GM23248 (cell line): ENCODE data around the gene KEAP1. TPM values are rescaled to one million over a fixed set of nuclear protein-coding genes. Genes with fewer than 3 reads are reported as not detected.

Experiments used
- DNase-seq: peaks from one replicate; pipeline ENCODE4 v3.0.0-alpha.2; 2015
- H2AFZ ChIP-seq: fragments of 200-600 bp; sonication (generic); 2 replicates; pipeline ENCODE4 v1.6.1; 2016; ENCODE audit warnings: antibody characterized with exemption
- H3F3A ChIP-seq: fragments of 200-600 bp; sonication (generic); 2 replicates; pipeline ENCODE4 v1.6.1; 2016; ENCODE audit warnings: mild to moderate bottlenecking, antibody characterized with exemption, mixed run types; ENCODE audit not compliant: insufficient read depth
- H3K27ac ChIP-seq: fragments of 200-600 bp; sonication (generic); 2 replicates; pipeline ENCODE4 v1.5.1; 2016; ENCODE audit warnings: mild to moderate bottlenecking
- H3K27me3 ChIP-seq: fragments of 200-600 bp; sonication (generic); replicated peaks from 2 replicates; pipeline ENCODE4 v1.6.1; 2016; ENCODE audit warnings: mild to moderate bottlenecking; ENCODE audit not compliant: insufficient read depth
- H3K36me3 ChIP-seq: fragments of 200-600 bp; sonication (generic); 2 replicates; pipeline ENCODE4 v1.6.1; 2016; ENCODE audit warnings: low read depth, mild to moderate bottlenecking
- H3K4me1 ChIP-seq: fragments of 200-600 bp; sonication (generic); 2 replicates; pipeline ENCODE4 v1.6.1; 2016; ENCODE audit warnings: mild to moderate bottlenecking; ENCODE audit not compliant: insufficient read depth
- H3K4me2 ChIP-seq: fragments of 200-600 bp; sonication (generic); one replicate; pipeline ENCODE4 v1.6.1; 2016; ENCODE audit warnings: mild to moderate bottlenecking; ENCODE audit not compliant: unreplicated experiment
- H3K4me3 ChIP-seq: fragments of 200-600 bp; sonication (generic); 2 replicates; pipeline ENCODE4 v1.5.1; 2016; ENCODE audit warnings: mild to moderate bottlenecking
- H3K79me2 ChIP-seq: fragments of 200-600 bp; sonication (generic); 2 replicates; pipeline ENCODE4 v1.6.1; 2016; ENCODE audit warnings: mild to moderate bottlenecking; ENCODE audit not compliant: insufficient read depth
- H3K9ac ChIP-seq: fragments of 200-600 bp; sonication (generic); 2 replicates; pipeline ENCODE4 v1.6.1; 2016; ENCODE audit warnings: mild to moderate bottlenecking
- H3K9me2 ChIP-seq: fragments of 200-600 bp; sonication (generic); 2 replicates; pipeline ENCODE4 v1.6.1; 2016; ENCODE audit warnings: mixed run types, mild to moderate bottlenecking, moderate library complexity; ENCODE audit not compliant: insufficient read depth
- H3K9me3 ChIP-seq: fragments of 200-600 bp; sonication (generic); one replicate; pipeline ENCODE4 v1.6.1; 2017; ENCODE audit warnings: low read depth
- H4K20me1 ChIP-seq: fragments of 200-600 bp; sonication (generic); 2 replicates; pipeline ENCODE4 v1.6.0; 2016; ENCODE audit not compliant: insufficient read depth
- EZH2 ChIP-seq: fragments of 200-600 bp; sonication (generic); IDR thresholded peaks from 2 replicates; pipeline ENCODE4 v1.6.1; 2018; ENCODE audit warnings: antibody characterized with exemption, mild to moderate bottlenecking; ENCODE audit not compliant: insufficient read depth, poor library complexity, severe bottlenecking
- EZH2phosphoT487 ChIP-seq: fragments of 200-600 bp; sonication (generic); IDR thresholded peaks from 2 replicates; pipeline ENCODE4 v1.6.1; 2018; ENCODE audit warnings: antibody characterized with exemption, moderate library complexity, mild to moderate bottlenecking, low read depth; ENCODE audit not compliant: insufficient read depth
- WGBS, 2 experiments: methylation state at CpG; one replicate each; pipeline ENCODE4 v1.1.6; 2015 to 2017; ENCODE audit warnings: low lambda C conversion rate in 2 of 2, low coverage in 1 of 2; ENCODE audit errors: missing lambda C conversion rate in 2 of 2; 5-methylcytosine and 5-hydroxymethylcytosine counted together
- in situ Hi-C: fragments of 300-500 bp; cut with MboI; formaldehyde crosslinking; loops from 2 replicates; pipeline ENCODE4 v1.15.0; 2020
- polyA plus RNA-seq: library from polyadenylated mRNA; unstranded; fragments of >200 nt; fragmentation: Nextera tagmentation; extraction: Ambion mirVana; gene quantifications from 2 replicates; pipeline ENCODE4 v1.2.1, GENCODE V29; 2016
- total RNA-seq: library from RNA; depleted of rRNA; stranded (reverse); fragments of >200 nt; shearing (Covaris generic); gene quantifications from 2 replicates; pipeline ENCODE4 v1.2.3, GENCODE V29; 2014

Gene KEAP1
- total and polyA plus RNA-seq, 2 experiments from 2014 or later = 81.5 to 99.5 TPM

GRCh38 chr19:10452726-10453618 lies 50.2 kb downstream of the KEAP1 start:
- no peak for TF ChIP-seq EZH2phosphoT487
- no peak for TF ChIP-seq EZH2
- in situ Hi-C loops = no loop called here
- Histone ChIP-seq H4K20me1 (no peaks in the 10 kb centered on the region), H3K4me2 (no peak overlapping the region), H3K27me3 (no peaks in the 10 kb centered on the region), H3F3A (no peaks in the 10 kb centered on the region), H3K9me2 (no peaks in the 10 kb centered on the region), H3K4me3 (no peak overlapping the region), H3K9ac (no peak overlapping the region), H3K79me2 (no peaks in the 10 kb centered on the region), H3K4me1 (no peaks in the 10 kb centered on the region), H3K36me3 (no peaks in the 10 kb centered on the region), H3K27ac (no peak overlapping the region), H3K9me3 (no peaks in the 10 kb centered on the region), H2AFZ (no peak overlapping the region)
- no peak for DNase-seq
- 66 to 80% methylated on average over 14 to 24 of the region's 25 CpGs for WGBS, 2 experiments

GRCh38 chr19:10450853-10451609 lies 52.1 kb downstream of the KEAP1 start:
- no peak overlapping the region for H3K4me3 ChIP-seq
- no peak overlapping the region for H3K9ac ChIP-seq
- H3K27ac ChIP-seq = no peak overlapping the region
- no peaks in the 10 kb centered on the region for H3F3A ChIP-seq
- TF ChIP-seq EZH2phosphoT487 (no peak), EZH2 (no peak)
- no peaks in the 10 kb centered on the region for H3K9me3 ChIP-seq
- no peaks in the 10 kb centered on the region for H3K79me2 ChIP-seq
- H2AFZ ChIP-seq = no peak overlapping the region
- WGBS, 2 experiments = 86 to 88% methylated on average over 14 to 24 of the region's 25 CpGs
- H3K9me2 ChIP-seq = no peaks in the 10 kb centered on the region
- in situ Hi-C loops = no loop called here
- H4K20me1 ChIP-seq = no peaks in the 10 kb centered on the region
- H3K4me1 ChIP-seq = no peaks in the 10 kb centered on the region
- no peaks in the 10 kb centered on the region for H3K36me3 ChIP-seq
- no peaks in the 10 kb centered on the region for H3K27me3 ChIP-seq
- no peak for DNase-seq
- H3K4me2 ChIP-seq = no peak overlapping the region

- in situ Hi-C loops = no loop called here
- H2AFZ ChIP-seq = no peak overlapping the region
- no peaks in the 10 kb centered on the region for H3K27me3 ChIP-seq
- no peaks in the 10 kb centered on the region for H4K20me1 ChIP-seq
- H3F3A ChIP-seq = no peaks in the 10 kb centered on the region
- no peak for DNase-seq
- no peak overlapping the region for H3K27ac ChIP-seq
- TF ChIP-seq EZH2phosphoT487 = no peak
- no peak for TF ChIP-seq EZH2
- H3K36me3 ChIP-seq = no peaks in the 10 kb centered on the region
- no peaks in the 10 kb centered on the region for H3K4me1 ChIP-seq
- H3K79me2 ChIP-seq = no peaks in the 10 kb centered on the region
- 90 to 92% methylated on average over 13 to 14 of the region's 14 CpGs for WGBS, 2 experiments
- no peak overlapping the region for H3K4me2 ChIP-seq
- no peaks in the 10 kb centered on the region for H3K9me3 ChIP-seq
- no peak overlapping the region for H3K4me3 ChIP-seq
- no peak overlapping the region for H3K9ac ChIP-seq
- no peaks in the 10 kb centered on the region for H3K9me2 ChIP-seq
Measured at GRCh38 chr19:10450191-10450852, 52.8 kb downstream of the KEAP1 start.

GRCh38 chr19:10449037-10449436 lies 54.1 kb downstream of the KEAP1 start:
- Histone ChIP-seq H3K79me2 (0 out of 2 replicates have a peak, but pooled peaks cover under 1% of the 10 kb centered on the region), H3K9me3 (no peaks in the 10 kb centered on the region), H3K36me3 (no peaks in the 10 kb centered on the region), H3K4me1 (no peaks in the 10 kb centered on the region), H3F3A (no peaks in the 10 kb centered on the region), H3K4me2 (no peak overlapping the region), H3K9me2 (no peaks in the 10 kb centered on the region), H3K4me3 (no peak overlapping the region), H3K27ac (no peak overlapping the region), H4K20me1 (no peaks in the 10 kb centered on the region), H3K27me3 (no peaks in the 10 kb centered on the region), H2AFZ (no peak overlapping the region), H3K9ac (no peak overlapping the region)
- DNase-seq = no peak
- TF ChIP-seq EZH2phosphoT487 = no peak
- no peak for TF ChIP-seq EZH2
- in situ Hi-C loops = no loop called here
- WGBS, 2 experiments = 92 to 97% methylated on average over 7 of the region's 7 CpGs
